ENCODE results near the gene LAMB4. TPM values are rescaled to one million over a fixed set of nuclear protein-coding genes. Genes with fewer than 3 reads are reported as not detected.

LAMB4 gene
- total and polyA plus RNA-seq, 2 donors: 0.16 to 0.90 TPM

DNA sequence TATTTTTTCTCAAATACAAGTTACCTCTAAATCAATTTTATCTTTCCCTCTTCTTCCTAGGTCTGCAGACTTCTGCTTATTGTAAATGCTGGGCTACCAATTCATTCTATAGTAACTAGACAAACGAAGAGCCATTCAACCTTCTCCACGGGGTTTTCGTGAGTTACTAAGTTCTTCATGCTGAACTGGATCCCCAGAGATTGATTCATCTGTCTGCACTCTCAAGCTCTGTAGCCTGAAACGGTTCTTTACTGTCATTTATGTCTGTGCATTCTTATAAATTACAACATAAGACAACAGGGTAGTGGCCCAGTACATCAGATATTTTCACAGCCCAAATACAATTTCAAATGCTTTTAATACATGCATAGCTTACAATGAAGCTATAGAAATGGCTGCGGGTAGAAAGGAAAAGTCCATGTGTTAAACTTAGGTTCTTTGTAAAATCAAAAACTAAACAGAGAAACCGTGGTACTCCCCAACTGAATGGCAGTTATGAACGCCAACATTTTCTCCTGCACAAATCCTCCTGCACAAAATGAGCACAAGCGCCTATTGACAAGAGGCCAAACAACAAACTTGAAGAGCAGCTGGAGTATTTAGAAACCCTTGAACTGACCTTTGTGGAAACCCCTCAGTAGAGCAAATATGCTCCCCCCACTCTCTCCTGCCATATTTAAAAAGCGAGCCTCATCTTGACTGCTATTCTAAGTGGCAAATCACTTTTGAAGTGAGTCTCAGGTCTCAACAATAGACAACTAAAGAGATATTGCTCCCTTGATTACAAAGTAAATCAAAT, 147.9 kb downstream of the LAMB4 start:
- Histone ChIP-seq H3K4me1 (ENCODE audit: insufficient read depth) (no peaks in the 10 kb centered on the region), H3K27ac (ENCODE audit: low read depth) (no peak overlapping the region), H3K4me3 (ENCODE audit: low read depth, low read length) (no peak overlapping the region), H3K36me3 (ENCODE audit: insufficient read depth) (peaks cover 4% of the 10 kb centered on the region)
- DNase-seq (ENCODE audit: extremely low spot score): no peak
- 52% methylated on average over 9 of the region's 9 CpGs for WGBS

DNA sequence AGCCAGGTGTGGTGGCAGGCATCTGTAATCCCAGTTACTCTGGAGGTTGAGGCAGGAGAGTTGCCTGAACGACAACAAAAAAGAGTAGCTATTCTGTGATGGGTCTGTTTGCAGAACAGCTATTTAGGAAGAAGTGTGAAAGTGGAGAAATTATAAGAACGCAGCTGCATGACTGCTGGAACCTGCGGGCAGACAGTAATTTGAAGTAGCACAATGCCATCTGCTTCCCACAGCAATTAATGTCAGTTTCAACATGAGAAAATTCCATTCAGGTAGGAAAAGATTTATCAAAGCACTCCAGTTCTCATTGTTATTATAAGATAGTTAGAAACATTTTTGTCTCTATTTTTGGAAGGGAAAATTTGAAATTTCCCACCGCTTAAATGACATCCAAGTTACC, 148.7 kb downstream of the LAMB4 start:
- H3K27ac ChIP-seq (ENCODE audit: low read depth): no peak overlapping the region
- H3K4me1 ChIP-seq (ENCODE audit: insufficient read depth): no peaks in the 10 kb centered on the region
- peaks cover 4% of the 10 kb centered on the region for H3K36me3 ChIP-seq (ENCODE audit: insufficient read depth)
- WGBS: 78% methylated on average over 4 of the region's 4 CpGs
- DNase-seq (ENCODE audit: extremely low spot score): no peak
- no peak overlapping the region for H3K4me3 ChIP-seq (ENCODE audit: low read depth, low read length)

DNA sequence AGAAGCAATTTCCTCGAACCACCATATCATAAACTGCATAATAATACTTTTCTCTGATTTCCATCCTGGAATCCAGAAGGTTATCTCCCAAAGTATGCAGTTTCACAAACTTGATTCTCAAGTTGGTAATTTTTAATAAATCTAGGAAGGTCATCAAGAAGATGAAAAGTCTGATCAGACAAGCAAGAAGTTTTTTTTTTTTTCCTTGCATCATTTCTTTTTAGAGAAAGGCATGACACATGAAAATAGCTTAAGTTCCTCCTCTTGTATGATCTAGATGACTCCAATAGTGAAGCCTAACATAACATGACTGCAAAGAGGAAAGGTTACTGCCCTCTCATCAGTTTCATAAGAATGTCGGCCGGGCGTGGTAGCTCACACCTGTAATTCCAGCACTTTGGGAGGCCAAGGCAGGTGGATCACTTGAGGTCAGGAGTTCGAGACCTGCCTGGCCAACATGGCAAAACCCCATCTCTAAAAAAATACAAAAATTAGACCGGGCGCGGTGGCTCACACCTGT, 149.4 kb downstream of the LAMB4 start:
- 97% methylated on average over 8 of the region's 8 CpGs for WGBS
- H3K36me3 ChIP-seq (ENCODE audit: insufficient read depth): peaks cover 4% of the 10 kb centered on the region

DNA sequence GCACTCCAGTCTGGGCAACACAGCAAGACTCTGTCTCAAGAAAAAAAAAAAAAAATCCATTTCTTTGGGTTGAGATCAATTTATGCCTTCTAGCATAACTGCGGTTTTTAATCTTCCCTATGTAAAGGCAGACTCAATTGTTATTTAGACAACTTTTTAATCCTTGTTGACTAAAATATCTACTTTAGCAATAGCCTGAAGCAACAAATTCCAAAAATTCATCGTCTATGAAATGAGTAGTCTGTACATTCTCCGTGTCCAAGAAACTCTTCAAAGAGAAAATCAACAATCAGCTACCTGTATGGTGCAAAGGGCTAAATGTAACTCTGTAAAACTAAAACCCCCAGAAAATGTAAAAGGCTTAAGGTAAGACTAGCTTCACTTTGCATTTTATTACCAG, 150.0 kb downstream of the LAMB4 start:
- H3K4me1 ChIP-seq (ENCODE audit: insufficient read depth): no peaks in the 10 kb centered on the region

More for the DNA sequence above, 149.4 kb downstream of the LAMB4 start:
- no peaks in the 10 kb centered on the region for H3K4me1 ChIP-seq (ENCODE audit: insufficient read depth)
- H3K27ac ChIP-seq (ENCODE audit: low read depth): no peak overlapping the region
- no peak for DNase-seq (ENCODE audit: extremely low spot score)
- H3K4me3 ChIP-seq (ENCODE audit: low read depth, low read length): no peak overlapping the region

DNA sequence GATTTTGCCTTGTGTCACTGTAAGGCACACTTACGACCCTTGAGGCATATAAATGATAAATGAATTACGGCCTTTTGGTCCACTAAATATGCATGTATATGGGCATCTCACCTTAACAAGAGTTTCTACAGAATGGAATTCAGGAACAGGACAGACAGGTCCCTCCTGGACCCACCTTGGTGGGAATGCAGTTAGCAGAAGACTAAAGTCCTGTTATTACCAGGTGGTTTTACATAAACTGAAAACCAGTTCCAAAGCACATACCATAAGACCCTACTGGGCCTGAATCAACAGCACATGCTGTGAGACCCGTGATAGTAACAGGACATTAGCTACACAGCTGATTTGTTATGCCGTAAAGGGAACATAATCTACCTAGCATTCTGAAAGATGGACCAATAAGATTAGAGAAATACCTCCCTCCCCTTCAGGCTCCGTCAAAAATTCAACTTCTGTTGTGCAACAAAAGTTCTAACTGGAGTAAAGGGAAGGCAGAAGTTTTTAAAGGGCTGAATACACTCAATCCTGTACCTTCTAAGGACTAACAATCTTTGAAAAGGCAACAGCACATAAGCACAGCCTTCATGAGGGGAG, 151.2 kb downstream of the LAMB4 start:
- 84% methylated on average over 5 of the region's 5 CpGs for WGBS
- no peak for DNase-seq (ENCODE audit: extremely low spot score)
- Histone ChIP-seq H3K27ac (ENCODE audit: low read depth) (no peak overlapping the region), H3K36me3 (ENCODE audit: insufficient read depth) (peaks cover 6% of the 10 kb centered on the region), H3K4me1 (ENCODE audit: insufficient read depth) (no peaks in the 10 kb centered on the region), H3K4me3 (ENCODE audit: low read depth, low read length) (no peak overlapping the region)

More for the DNA sequence above, 150.0 kb downstream of the LAMB4 start:
- DNase-seq (ENCODE audit: extremely low spot score): no peak
- no peak overlapping the region for H3K27ac ChIP-seq (ENCODE audit: low read depth)
- 92% methylated on average over 3 of the region's 3 CpGs for WGBS
- H3K36me3 ChIP-seq (ENCODE audit: insufficient read depth): peaks cover 4% of the 10 kb centered on the region
- no peak overlapping the region for H3K4me3 ChIP-seq (ENCODE audit: low read depth, low read length)

DNA sequence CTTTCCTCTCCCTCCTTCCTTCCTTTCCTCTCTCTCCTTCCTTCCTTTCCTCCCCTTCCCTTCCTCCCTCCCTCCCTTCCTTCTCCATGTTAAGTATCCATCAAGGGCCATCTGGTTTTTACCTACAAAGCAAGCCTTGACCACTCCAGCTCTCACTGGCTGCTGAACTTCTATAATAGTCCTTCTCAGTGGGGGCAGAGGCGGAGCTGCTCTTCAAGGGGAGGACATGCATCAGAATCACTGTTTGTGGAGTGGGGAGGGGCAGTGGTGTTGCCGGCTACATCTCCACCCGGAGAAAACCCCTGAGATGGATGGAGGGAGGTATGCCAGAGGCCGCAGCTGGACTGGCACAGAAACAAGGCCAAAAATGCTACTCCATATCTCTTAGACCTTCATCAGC, 153.1 kb downstream of the LAMB4 start:
- no peak for DNase-seq (ENCODE audit: extremely low spot score)
- Histone ChIP-seq H3K36me3 (ENCODE audit: insufficient read depth) (peaks cover 6% of the 10 kb centered on the region), H3K27ac (ENCODE audit: low read depth) (no peak overlapping the region), H3K4me3 (ENCODE audit: low read depth, low read length) (no peak overlapping the region), H3K4me1 (ENCODE audit: insufficient read depth) (no peaks in the 10 kb centered on the region)
- WGBS: 86% methylated on average over 4 of the region's 4 CpGs

GRCh38 chr7:107976620-107977019, 153.5 kb downstream of the LAMB4 start:
- H3K4me1 ChIP-seq (ENCODE audit: insufficient read depth): no peaks in the 10 kb centered on the region

DNA sequence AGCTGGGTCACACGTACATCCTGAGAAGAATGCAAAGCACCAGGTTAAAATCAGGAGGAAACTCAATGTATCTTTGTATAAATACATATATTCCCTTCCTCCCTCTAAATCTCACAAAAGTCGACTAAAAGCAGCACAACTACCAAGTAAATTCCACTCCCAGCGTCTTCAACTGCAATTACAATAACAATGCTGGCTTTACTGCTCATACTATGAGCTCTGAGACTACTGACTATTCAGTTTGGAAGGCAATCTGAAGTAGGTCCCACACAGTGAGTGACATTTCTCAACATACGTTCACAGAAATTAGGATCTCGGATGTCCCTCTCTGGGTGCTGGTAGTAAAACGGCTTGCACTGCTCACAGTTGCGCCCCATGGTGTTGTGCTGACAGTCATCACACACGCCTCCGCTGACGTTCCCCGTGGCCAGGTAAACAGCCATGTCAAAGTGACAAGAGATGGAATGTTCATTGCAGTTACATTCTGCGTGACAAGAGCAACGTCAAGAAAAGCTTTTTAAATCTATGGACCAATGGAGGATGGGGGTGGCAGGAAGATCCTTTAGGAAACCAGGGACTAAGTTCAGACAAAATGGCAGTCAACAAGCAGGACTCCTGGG, 154.7 kb downstream of the LAMB4 start:
- Histone ChIP-seq H3K4me3 (ENCODE audit: low read depth, low read length) (no peak overlapping the region), H3K27ac (ENCODE audit: low read depth) (no peak overlapping the region)

More at GRCh38 chr7:107976620-107977019, 153.5 kb downstream of the LAMB4 start:
- H3K36me3 ChIP-seq (ENCODE audit: insufficient read depth): peaks cover 6% of the 10 kb centered on the region
- H3K27ac ChIP-seq (ENCODE audit: low read depth): no peak overlapping the region
- no peak for DNase-seq (ENCODE audit: extremely low spot score)
- H3K4me3 ChIP-seq (ENCODE audit: low read depth, low read length): no peak overlapping the region
- 45% methylated on average over 1 of the region's 1 CpG for WGBS

DNA sequence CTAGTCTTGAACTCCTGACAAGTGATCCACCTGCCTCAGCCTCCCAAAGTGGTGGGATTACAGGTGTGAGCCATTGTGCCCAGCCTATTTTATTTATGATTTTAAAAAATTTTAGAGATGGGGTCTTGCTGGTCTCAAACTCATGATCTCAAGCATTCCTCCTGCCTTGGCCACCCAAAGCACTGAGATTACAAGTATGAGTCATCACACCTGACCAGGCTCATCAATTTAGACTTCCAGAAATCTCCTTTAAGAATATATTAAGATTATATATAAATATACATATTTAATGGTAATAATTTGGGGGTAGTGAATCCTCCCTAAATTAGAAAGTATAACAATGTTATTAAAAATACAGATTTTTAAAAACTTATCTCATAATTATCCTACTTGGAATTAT, 156.3 kb downstream of the LAMB4 start:
- Histone ChIP-seq H3K36me3 (ENCODE audit: insufficient read depth) (peaks cover 6% of the 10 kb centered on the region), H3K27ac (ENCODE audit: low read depth) (no peak overlapping the region), H3K4me3 (ENCODE audit: low read depth, low read length) (no peak overlapping the region), H3K4me1 (ENCODE audit: insufficient read depth) (peaks cover 2% of the 10 kb centered on the region)
- no peak for DNase-seq (ENCODE audit: extremely low spot score)

More for the DNA sequence above, 154.7 kb downstream of the LAMB4 start:
- 88% methylated on average over 13 of the region's 13 CpGs for WGBS
- Histone ChIP-seq H3K4me1 (ENCODE audit: insufficient read depth) (peaks cover 2% of the 10 kb centered on the region), H3K36me3 (ENCODE audit: insufficient read depth) (peaks cover 6% of the 10 kb centered on the region)
- no peak for DNase-seq (ENCODE audit: extremely low spot score)

Small RNA genes within 50 kb of the gene (small RNA-seq; reads per million reads assigned to genes)
- not detected for gene RF00012

Other genes starting within 250 kb of the LAMB4 start
- 82.3 TPM for gene DLD, start 239.2 kb downstream of the LAMB4 start, total RNA-seq
- gene DLD, start 239.2 kb downstream of the LAMB4 start, polyA plus RNA-seq: 127 TPM
- 323 TPM for gene LAMB1, start 127.2 kb downstream of the LAMB4 start, total RNA-seq
- 233 TPM for gene LAMB1, start 127.2 kb downstream of the LAMB4 start, polyA plus RNA-seq

Measured in urinary bladder (tissue), 4 donors.